DND-41 (cell line): ENCODE measurements around the gene KRTAP10-6.
"Not testable (repeated sequence)": the region's sequence is repeated elsewhere in the genome, so short reads cannot be mapped to it uniquely, and the experiment has no call there.

Source experiments
- ATAC-seq: fragments of 200-7000 bp; cut with Tn5 transposase; 3 replicates; pipeline ENCODE4 v1.9.1; 2021; ENCODE audit warnings: low read depth; ENCODE audit not compliant: insufficient read depth
- DNase-seq: peaks from one replicate; pipeline ENCODE4 v3.0.0-alpha.2; 2020
- H2AFZ ChIP-seq: 2 replicates; pipeline ENCODE4 v1.6.0; 2012; ENCODE audit warnings: low read depth, low read length
- H3K27ac ChIP-seq: 2 replicates; pipeline ENCODE4 v1.5.1; 2012; ENCODE audit warnings: low read length, inconsistent platforms
- H3K27me3 ChIP-seq: fragments of 200-600 bp; sonication (generic); 2 replicates; pipeline ENCODE4 v1.6.0; 2012; ENCODE audit warnings: low read length, mild to moderate bottlenecking, inconsistent platforms; ENCODE audit not compliant: insufficient read depth, poor library complexity
- H3K36me3 ChIP-seq: 2 replicates; pipeline ENCODE4 v1.5.1; 2012; ENCODE audit warnings: low read length, inconsistent platforms; ENCODE audit not compliant: insufficient read depth
- H3K4me1 ChIP-seq: 2 replicates; pipeline ENCODE4 v1.5.1; 2012; ENCODE audit warnings: mild to moderate bottlenecking, low read length; ENCODE audit not compliant: insufficient read depth
- H3K4me2 ChIP-seq: 2 replicates; pipeline ENCODE4 v1.6.0; 2012; ENCODE audit warnings: mild to moderate bottlenecking, moderate library complexity, low read length, inconsistent platforms; ENCODE audit not compliant: insufficient read depth
- H3K4me3 ChIP-seq, 2 experiments: fragments of 200-600 bp in 1 of 2; shearing (Covaris generic) in 1 of 2; 2 replicates each; pipeline ENCODE4 v1.5.1; 2012 to 2016; ENCODE audit warnings: inconsistent platforms in 2 of 2, low read length in 2 of 2, mild to moderate bottlenecking in 2 of 2, low read depth in 1 of 2, moderate library complexity in 1 of 2
- H3K79me2 ChIP-seq: 2 replicates; pipeline ENCODE4 v1.6.0; 2012; ENCODE audit warnings: low read length, inconsistent platforms; ENCODE audit not compliant: insufficient read depth
- H3K9ac ChIP-seq: 2 replicates; pipeline ENCODE4 v1.6.0; 2012; ENCODE audit warnings: low read depth, mild to moderate bottlenecking, inconsistent platforms, low read length, moderate library complexity
- H3K9me3 ChIP-seq: 2 replicates; pipeline ENCODE4 v1.5.1; 2012; ENCODE audit warnings: low read length, moderate library complexity, mild to moderate bottlenecking, inconsistent platforms; ENCODE audit not compliant: insufficient read depth, severe bottlenecking
- H4K20me1 ChIP-seq: 2 replicates; pipeline ENCODE4 v1.6.0; 2012; ENCODE audit warnings: low read length; ENCODE audit not compliant: insufficient read depth
- EZH2 ChIP-seq: IDR thresholded peaks from 3 replicates; pipeline ENCODE4 v1.6.1; 2012; ENCODE audit warnings: borderline replicate concordance, low read depth, mild to moderate bottlenecking, moderate library complexity, low read length, inconsistent platforms; ENCODE audit not compliant: severe bottlenecking
- TF ChIP-seq, protein P1 (sequence below): IDR thresholded peaks from 2 replicates; pipeline ENCODE4 v1.5.1; 2012; ENCODE audit warnings: borderline replicate concordance, low read length, moderate library complexity, mild to moderate bottlenecking; ENCODE audit not compliant: poor library complexity, severe bottlenecking; ENCODE audit errors: extremely low read depth

Gene KRTAP10-6

DNA sequence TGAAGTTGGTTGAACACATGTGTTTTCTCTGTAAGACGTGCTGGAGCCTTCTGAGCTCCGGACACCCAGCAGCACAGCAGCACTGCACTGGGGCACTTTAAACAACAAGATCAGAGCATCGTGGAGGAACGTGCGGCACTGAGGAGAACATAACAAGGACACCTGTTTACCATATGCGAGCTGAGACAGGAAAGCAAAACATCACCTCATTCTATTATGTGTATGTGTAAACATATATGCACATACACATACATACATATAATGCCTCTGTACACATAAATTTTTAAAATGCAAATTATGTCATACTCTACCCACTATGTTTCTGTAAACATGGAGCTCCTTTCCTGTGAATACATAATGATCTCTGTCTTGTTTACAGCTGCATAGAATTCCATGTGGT is 3.2 kb upstream of the KRTAP10-6 start:
- TF ChIP-seq EZH2: no peak
- TF ChIP-seq, protein P1, sequence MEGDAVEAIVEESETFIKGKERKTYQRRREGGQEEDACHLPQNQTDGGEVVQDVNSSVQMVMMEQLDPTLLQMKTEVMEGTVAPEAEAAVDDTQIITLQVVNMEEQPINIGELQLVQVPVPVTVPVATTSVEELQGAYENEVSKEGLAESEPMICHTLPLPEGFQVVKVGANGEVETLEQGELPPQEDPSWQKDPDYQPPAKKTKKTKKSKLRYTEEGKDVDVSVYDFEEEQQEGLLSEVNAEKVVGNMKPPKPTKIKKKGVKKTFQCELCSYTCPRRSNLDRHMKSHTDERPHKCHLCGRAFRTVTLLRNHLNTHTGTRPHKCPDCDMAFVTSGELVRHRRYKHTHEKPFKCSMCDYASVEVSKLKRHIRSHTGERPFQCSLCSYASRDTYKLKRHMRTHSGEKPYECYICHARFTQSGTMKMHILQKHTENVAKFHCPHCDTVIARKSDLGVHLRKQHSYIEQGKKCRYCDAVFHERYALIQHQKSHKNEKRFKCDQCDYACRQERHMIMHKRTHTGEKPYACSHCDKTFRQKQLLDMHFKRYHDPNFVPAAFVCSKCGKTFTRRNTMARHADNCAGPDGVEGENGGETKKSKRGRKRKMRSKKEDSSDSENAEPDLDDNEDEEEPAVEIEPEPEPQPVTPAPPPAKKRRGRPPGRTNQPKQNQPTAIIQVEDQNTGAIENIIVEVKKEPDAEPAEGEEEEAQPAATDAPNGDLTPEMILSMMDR: no peak
- ATAC-seq (no peak), DNase-seq (no peak)
- Histone ChIP-seq H3K9me3 (no peaks in the 10 kb centered on the region), H3K36me3 (no peaks in the 10 kb centered on the region), H3K4me3 (no peak overlapping the region), H3K27me3 (no peaks in the 10 kb centered on the region), H3K4me2 (no peak overlapping the region), H4K20me1 (no peaks in the 10 kb centered on the region), H3K9ac (no peak overlapping the region), H3K4me1 (no peaks in the 10 kb centered on the region), H3K27ac (no peak overlapping the region), H3K79me2 (no peaks in the 10 kb centered on the region), H2AFZ (no peak overlapping the region)

DNA sequence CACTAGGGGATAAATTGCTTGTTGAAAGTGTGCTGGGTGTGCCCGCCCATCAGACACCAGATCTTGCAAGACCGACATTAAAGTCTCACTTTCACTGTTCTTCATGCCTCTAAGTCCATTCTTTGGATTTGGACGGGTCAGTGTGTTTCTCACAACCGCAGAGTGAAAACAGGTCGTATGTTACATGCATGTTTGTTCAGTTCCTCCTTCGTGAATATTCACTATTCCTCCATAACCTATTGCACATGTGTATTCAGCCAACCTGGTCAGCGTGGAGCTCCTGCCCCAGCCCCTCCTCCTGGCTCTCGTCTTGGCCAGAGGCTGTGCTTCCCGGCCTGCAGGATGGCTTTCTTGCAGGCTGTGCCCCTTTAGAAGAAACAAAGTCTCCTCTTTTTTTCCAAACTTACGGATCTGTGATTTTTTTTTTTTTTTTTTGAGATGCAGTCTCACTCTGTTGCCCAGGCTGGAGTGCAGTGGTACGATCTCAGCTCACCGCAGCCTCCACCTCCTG is 2.2 kb upstream of the KRTAP10-6 start:
- Histone ChIP-seq H3K27ac (no peak overlapping the region), H2AFZ (no peak overlapping the region), H3K27me3 (no peaks in the 10 kb centered on the region), H3K4me2 (no peak overlapping the region), H3K36me3 (no peaks in the 10 kb centered on the region), H3K79me2 (no peaks in the 10 kb centered on the region), H4K20me1 (no peaks in the 10 kb centered on the region), H3K9me3 (no peaks in the 10 kb centered on the region), H3K4me3 (no peak overlapping the region), H3K4me1 (no peaks in the 10 kb centered on the region), H3K9ac (no peak overlapping the region)
- ATAC-seq (no peak), DNase-seq (no peak)
- TF ChIP-seq EZH2: no peak
- TF ChIP-seq, protein P1: no peak

DNA sequence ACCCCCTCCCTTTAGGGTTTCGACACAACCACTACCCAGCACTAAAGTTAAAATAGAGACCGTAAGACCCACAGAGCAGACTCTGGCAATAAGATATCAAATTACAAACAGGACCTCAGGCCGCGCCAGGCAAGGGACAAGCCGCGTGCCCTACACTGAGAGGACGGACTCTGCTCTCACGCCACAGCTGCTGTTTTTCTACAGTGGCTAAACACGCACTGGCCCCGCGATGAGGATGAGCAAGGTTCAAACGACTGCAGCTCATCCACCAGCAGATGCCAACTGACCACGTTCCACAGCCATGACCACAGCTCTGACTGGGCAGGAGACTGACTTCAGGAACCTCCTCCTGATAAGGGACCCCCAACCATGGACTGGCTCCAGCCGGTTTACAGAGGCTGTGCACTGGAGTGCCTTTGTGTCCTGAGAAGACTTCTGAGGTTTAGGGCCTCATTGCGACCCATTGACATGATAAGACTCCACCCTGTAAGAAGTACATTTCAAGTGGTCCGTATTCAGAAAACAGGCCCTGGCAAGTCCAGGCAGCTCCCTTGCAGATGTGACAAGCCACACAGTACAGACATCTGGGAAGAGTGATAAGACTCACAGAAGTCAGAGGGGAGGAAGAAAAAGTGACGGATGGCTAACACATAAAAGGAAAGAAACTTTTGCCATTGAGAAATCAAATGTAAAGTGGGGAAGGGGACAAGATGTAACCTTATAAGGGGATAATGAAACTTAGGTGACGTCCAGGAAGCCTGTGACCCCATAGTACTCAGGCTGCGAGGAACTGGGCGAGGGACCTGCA is 1.5 kb upstream of the KRTAP10-6 start:
- H3K9me3 ChIP-seq: no peaks in the 10 kb centered on the region
- TF ChIP-seq, protein P1: no peak
- TF ChIP-seq EZH2: no peak
- H3K9ac ChIP-seq: no peak overlapping the region
- H2AFZ ChIP-seq: no peak overlapping the region
- no peak overlapping the region for H3K4me3 ChIP-seq
- no peaks in the 10 kb centered on the region for H3K36me3 ChIP-seq
- no peaks in the 10 kb centered on the region for H3K4me1 ChIP-seq
- H4K20me1 ChIP-seq: no peaks in the 10 kb centered on the region
- no peaks in the 10 kb centered on the region for H3K79me2 ChIP-seq
- no peak overlapping the region for H3K27ac ChIP-seq
- DNase-seq (no peak), ATAC-seq (no peak)
- no peak overlapping the region for H3K4me2 ChIP-seq
- no peaks in the 10 kb centered on the region for H3K27me3 ChIP-seq

DNA sequence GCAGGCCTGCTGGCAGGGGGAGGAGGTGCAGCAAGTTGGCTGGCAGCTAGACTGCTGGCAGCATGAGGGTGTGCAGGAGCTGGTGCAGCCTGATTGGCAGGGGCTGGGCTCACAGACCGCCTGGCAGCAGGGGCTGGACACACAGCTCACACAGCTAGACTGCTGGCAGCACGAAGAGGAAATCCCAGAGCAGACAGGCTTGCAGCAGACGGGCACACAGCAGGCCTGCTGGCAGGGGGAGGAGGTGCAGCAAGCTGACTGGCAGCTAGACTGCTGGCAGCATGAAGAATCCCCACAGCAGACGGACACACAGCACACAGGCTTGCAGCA is 539 bp downstream of the KRTAP10-6 start:
- H2AFZ ChIP-seq, H4K20me1 ChIP-seq, H3K4me3 ChIP-seq, H3K36me3 ChIP-seq, H3K27ac ChIP-seq, H3K79me2 ChIP-seq, H3K9me3 ChIP-seq, ATAC-seq, H3K4me2 ChIP-seq, H3K4me1 ChIP-seq, H3K27me3 ChIP-seq, DNase-seq, H3K9ac ChIP-seq: not testable (repeated sequence)

DNA sequence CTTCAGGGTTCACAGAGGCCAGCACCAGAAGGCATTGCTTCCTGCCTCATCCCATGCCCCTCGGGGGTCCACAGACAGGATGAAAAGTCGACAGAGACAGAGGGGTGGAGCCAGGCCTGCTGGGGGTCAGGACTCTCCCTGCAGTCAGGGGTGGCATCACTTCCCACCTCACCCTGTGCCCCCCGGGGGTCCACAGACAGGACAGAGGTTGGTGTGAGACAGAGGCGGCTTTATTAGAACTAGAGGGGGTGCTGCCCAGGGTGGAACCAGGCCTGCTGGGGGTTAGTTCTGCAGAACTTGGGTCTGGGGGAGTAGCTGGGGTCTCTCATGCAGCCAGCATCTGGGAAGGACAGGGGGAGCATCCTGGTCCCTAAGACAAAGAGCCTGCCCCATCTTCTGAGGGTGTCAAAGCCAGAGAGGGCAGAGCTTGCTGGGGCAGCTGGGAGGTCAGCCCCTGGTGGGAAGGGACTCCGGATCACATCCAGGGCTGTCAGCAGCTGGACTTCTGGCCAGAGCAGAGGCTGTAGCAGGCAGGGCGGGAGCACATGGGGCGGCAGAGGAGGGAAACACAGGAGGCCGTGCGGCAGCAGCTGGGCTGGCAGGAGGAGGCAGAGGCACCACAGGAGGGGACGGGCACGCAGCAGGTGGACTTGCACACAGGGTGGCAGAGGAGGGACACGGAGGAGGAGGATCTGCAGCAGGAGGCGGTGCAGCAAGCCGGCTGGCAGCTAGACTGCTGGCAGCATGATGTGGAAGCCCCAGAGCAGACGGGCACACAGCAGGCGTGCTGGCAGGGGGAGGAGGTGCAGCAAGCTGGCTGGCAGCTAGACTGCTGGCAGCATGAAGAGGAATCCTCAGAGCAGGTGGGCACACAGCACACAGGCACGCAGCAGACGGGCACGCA is 1.2 kb downstream of the KRTAP10-6 start:
- not testable (repeated sequence) for H2AFZ ChIP-seq, ATAC-seq, H3K4me3 ChIP-seq, DNase-seq, H3K9me3 ChIP-seq, H3K9ac ChIP-seq, H3K36me3 ChIP-seq, H3K4me1 ChIP-seq, H3K79me2 ChIP-seq, H3K4me2 ChIP-seq, H3K27me3 ChIP-seq, H4K20me1 ChIP-seq, H3K27ac ChIP-seq
